GM19238 (cell line): Measurements from ENCODE around the gene NLRP9.

ENCODE experiments used
- DNase-seq: peaks from one replicate; pipeline ENCODE4 v3.0.0; 2011; ENCODE audit warnings: low spot score; ENCODE audit not compliant: insufficient read length

The NLRP9 gene

GRCh38 chr19:55689411-55690108, 48.6 kb downstream of the NLRP9 start:
- no peak for DNase-seq

GRCh38 chr19:55688422-55689218, 49.6 kb downstream of the NLRP9 start:
- no peak for DNase-seq

- no peak for DNase-seq
Observed at GRCh38 chr19:55687281-55688201, 50.7 kb downstream of the NLRP9 start.

GRCh38 chr19:55686311-55687050, 51.7 kb downstream of the NLRP9 start:
- DNase-seq: no peak

GRCh38 chr19:55685776-55686175, 52.4 kb downstream of the NLRP9 start:
- DNase-seq: no peak

GRCh38 chr19:55684946-55685681, 53.1 kb downstream of the NLRP9 start:
- no peak for DNase-seq

- DNase-seq: no peak
Observed at GRCh38 chr19:55683449-55684261, 54.5 kb downstream of the NLRP9 start.

- no peak for DNase-seq
Observed at GRCh38 chr19:55681131-55682092, 56.8 kb downstream of the NLRP9 start.

GRCh38 chr19:55680339-55681130, 57.7 kb downstream of the NLRP9 start:
- DNase-seq: no peak

- DNase-seq: no peak
Observed at GRCh38 chr19:55679343-55680257, 58.6 kb downstream of the NLRP9 start.

GRCh38 chr19:55678121-55678671, 60.0 kb downstream of the NLRP9 start:
- DNase-seq: peak; percentile 90

- DNase-seq: no peak
Observed at GRCh38 chr19:55677572-55678028, 60.6 kb downstream of the NLRP9 start.

GRCh38 chr19:55676889-55677505, 61.2 kb downstream of the NLRP9 start:
- DNase-seq: no peak

- no peak for DNase-seq
Observed at GRCh38 chr19:55676383-55676782, 61.8 kb downstream of the NLRP9 start.

- DNase-seq: no peak
Observed at GRCh38 chr19:55675661-55676354, 62.4 kb downstream of the NLRP9 start.
